Measurements from ENCODE around the gene PGBD2. TPM values are rescaled to one million over a fixed set of nuclear protein-coding genes. Genes with fewer than 3 reads are reported as not detected.
"Not testable (repeated sequence)": the region's sequence is repeated elsewhere in the genome, so short reads cannot be mapped to it uniquely, and the experiment has no call there.

The PGBD2 gene
- total RNA-seq, 4 donors from 2014 or later: 3.3 to 7.3 (median 5.4) TPM

DNA sequence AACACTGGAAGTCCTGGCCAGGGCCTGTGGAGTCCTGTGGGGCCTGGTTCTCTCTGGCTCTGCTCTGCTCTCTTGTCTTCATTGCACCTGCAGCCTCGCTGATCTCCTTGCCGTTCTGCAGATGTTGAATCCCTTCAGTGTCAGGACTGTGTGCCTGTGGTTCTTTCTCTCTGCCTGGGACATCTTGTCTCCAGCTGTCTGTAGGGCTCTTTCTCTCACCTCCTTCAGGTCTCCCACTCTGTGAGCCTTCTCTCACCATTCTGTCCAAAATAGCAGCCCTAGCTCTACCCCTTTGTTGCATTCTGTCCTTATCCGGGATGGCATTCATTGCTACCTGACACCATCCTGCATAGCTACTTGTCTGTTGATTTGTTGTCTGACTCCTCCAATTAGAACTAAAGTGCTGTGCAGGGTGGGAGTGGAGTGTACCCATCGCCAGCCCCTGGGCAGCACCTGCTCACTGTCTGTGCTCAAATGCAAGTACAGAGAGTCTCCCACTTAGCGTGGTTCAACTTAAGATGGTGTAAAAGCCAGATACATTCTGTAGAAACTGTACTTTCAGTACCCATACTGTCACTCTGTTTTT lies 8.9 kb downstream of the PGBD2 start:
- H3K4me1 ChIP-seq: no peaks in the 10 kb centered on the region
- no peaks in the 10 kb centered on the region for H3K27me3 ChIP-seq
- H3K36me3 ChIP-seq: peaks cover 5 to 72% (median 18%) of the 10 kb centered on the region in 3 donors
- H3K9me3 ChIP-seq: no peaks in the 10 kb centered on the region
- no peak overlapping the region for H3K4me3 ChIP-seq
- no peak overlapping the region for H3K27ac ChIP-seq
- no peak for DNase-seq (ENCODE audit: low spot score in 2 of 2)
- TF ChIP-seq, protein P1, sequence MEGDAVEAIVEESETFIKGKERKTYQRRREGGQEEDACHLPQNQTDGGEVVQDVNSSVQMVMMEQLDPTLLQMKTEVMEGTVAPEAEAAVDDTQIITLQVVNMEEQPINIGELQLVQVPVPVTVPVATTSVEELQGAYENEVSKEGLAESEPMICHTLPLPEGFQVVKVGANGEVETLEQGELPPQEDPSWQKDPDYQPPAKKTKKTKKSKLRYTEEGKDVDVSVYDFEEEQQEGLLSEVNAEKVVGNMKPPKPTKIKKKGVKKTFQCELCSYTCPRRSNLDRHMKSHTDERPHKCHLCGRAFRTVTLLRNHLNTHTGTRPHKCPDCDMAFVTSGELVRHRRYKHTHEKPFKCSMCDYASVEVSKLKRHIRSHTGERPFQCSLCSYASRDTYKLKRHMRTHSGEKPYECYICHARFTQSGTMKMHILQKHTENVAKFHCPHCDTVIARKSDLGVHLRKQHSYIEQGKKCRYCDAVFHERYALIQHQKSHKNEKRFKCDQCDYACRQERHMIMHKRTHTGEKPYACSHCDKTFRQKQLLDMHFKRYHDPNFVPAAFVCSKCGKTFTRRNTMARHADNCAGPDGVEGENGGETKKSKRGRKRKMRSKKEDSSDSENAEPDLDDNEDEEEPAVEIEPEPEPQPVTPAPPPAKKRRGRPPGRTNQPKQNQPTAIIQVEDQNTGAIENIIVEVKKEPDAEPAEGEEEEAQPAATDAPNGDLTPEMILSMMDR (IDR thresholded peaks at IDR 0.05): no peak
- TF ChIP-seq POLR2A (IDR thresholded peaks at IDR 0.05) (no peak), EP300 (IDR thresholded peaks at IDR 0.05) (no peak)
- 92% methylated on average over 5 of the region's 5 CpGs for WGBS, 2 donors

DNA sequence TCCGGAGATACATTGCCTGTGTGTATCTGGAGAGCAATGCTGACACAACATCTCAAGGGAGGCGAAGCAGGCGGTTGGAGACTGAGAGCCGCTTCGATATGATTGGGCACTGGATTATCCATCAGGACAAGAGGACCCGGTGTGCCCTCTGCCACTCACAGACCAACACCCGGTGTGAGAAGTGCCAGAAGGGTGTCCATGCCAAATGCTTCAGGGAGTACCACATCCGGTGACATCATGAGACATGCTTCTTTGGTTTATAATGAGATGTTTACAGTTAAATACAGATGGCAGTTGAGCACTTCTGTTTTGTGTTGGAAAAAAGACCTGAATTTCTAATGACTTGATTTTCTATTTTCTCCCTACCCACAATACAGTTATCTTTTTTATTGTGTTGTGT lies 12.1 kb downstream of the PGBD2 start:
- Histone ChIP-seq H3K27me3 (no peaks in the 10 kb centered on the region), H3K36me3 (peaks cover 5 to 74% (median 18%) of the 10 kb centered on the region in 3 donors)

DNA sequence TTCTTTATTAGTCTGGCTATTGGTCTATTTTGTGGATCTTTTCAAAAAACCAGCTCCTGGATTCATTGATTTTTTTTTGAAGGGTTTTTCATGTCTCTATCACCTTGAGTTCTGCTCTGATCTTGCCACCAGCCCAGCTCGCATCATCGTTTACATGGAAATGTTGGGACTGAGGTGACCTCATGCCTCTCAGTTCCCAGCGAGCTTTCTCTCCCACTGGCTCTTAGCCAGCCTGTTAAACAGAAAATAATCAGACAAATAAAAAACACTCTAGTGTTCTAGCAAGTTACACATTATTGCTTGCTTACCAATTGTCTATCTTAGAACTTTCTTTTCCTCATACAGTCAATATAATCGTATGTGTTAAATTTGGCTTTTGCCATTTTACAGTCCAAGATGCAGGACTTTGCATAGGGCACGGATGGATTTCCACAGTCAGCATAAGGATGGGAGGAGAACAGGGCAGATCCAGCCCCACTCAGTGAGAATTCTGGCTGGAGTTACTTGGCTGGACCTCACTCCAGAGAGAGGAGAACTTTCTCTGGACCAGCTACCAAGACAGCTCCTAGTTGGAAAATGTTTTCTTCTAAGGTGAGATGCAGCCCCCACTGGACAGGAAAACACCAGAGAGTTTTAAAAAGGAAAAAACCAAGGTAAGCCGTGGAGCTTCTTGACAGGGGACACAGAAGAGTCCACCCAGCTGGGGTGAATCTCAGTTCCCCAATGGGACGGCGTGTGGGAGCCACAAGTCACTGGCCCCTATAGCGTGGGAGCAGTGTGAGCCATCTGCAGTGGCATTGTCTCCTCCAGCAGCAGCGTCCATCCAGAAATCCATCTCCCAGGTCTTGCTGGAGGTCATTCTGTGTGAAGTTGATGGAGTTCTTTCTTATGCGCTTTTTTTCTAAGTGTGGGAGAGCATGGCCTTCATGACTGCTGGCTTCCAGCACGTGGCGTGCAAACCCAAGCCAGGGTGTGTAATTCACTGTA lies 17.6 kb downstream of the PGBD2 start:
- Histone ChIP-seq H3K9me3 (no peaks in the 10 kb centered on the region), H3K27ac (no peak overlapping the region), H3K27me3 (no peaks in the 10 kb centered on the region), H3K36me3 (peaks cover 0 to 19% (median 0%) of the 10 kb centered on the region in 3 donors), H3K4me1 (peaks cover 0 to 16% (median 3%) of the 10 kb centered on the region in 4 donors), H3K4me3 (no peak overlapping the region)
- TF ChIP-seq EP300 (IDR thresholded peaks at IDR 0.05): no peak
- 69 to 72% methylated on average over 13 of the region's 13 CpGs for WGBS, 2 donors
- no peak for DNase-seq (ENCODE audit: low spot score in 2 of 2)

More for the DNA sequence above, 12.1 kb downstream of the PGBD2 start:
- no peak for DNase-seq (ENCODE audit: low spot score in 2 of 2)
- Histone ChIP-seq H3K9me3 (no peaks in the 10 kb centered on the region), H3K4me3 (no peak overlapping the region), H3K27ac (no peak overlapping the region), H3K4me1 (no peaks in the 10 kb centered on the region)
- 93% methylated on average over 8 of the region's 8 CpGs for WGBS, 2 donors
- TF ChIP-seq, protein P1 (IDR thresholded peaks at IDR 0.05): no peak
- TF ChIP-seq POLR2A (IDR thresholded peaks at IDR 0.05): no peak
- no peak for TF ChIP-seq EP300 (IDR thresholded peaks at IDR 0.05)

DNA sequence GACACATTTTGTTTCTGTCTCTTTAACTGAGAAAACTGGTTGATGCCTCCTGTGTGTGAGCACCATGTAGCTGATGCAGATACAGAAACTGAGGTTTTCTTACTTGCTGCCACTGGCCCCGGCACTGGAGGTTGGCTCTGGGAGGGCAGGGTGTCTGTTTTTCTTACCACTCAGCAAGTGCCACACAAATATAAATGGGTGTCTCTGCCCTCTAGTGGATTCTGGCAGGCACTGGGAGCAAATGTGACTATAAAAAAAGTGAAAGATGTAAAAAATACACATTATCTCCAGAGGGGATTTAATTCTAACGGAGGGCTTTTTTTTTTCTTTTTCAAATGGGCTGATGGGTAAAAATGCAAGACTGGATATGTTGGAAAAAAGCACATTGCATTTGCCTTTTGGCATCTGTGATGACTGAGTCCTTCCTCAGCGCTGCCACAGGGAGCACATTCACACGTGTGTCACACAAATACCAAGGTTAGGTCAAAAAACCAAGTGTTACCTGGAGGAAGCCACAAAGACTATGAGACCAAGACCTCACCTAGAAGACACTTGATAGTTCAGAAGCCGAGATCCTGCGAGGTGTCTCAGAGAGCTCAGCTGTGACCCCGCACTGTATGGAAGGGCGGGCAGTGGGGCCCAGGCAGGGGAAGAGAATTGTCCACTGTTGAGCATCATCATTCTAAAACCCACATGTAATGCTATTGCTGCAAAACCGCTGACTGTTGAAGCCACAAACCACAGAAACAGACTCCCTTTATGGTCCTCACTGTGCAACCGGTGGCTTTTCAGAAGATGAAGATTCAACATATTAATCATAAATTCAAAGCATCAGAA lies 18.9 kb downstream of the PGBD2 start:
- Histone ChIP-seq H3K27me3 (no peaks in the 10 kb centered on the region), H3K4me1 (peaks cover 0 to 16% (median 3%) of the 10 kb centered on the region in 4 donors), H3K27ac (no peak overlapping the region), H3K36me3 (peaks cover 0 to 7% (median 0%) of the 10 kb centered on the region in 3 donors), H3K9me3 (no peaks in the 10 kb centered on the region), H3K4me3 (no peak overlapping the region)
- WGBS, 2 donors: 48 to 50% methylated on average over 10 of the region's 10 CpGs
- DNase-seq (ENCODE audit: low spot score in 2 of 2): no peak
- no peak for TF ChIP-seq EP300 (IDR thresholded peaks at IDR 0.05)
- TF ChIP-seq, protein P1 (IDR thresholded peaks at IDR 0.05): peak; percentile 27 to 67 (median 54)

DNA sequence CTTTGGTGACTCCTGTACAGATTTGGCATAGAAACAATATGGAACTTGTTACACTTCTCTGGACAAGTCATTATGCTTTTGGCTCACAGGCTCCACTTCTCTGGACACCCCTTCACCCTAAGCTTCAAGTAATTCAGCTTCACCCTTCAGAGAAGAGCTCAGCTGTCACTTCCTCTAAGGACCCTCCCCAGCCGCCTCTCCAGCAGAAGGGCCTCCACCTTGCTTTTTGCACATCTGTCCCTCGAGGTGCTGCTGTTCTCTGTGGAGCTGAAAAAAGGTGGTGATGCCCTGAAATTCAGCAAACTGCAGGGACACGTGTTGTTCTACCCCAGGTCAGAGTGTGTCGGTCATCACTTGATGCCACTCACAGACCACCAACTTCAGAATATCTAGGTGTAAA lies 19.8 kb downstream of the PGBD2 start:
- DNase-seq (ENCODE audit: low spot score in 2 of 2); H3K9me3 ChIP-seq; H3K27ac ChIP-seq; H3K4me3 ChIP-seq; H3K36me3 ChIP-seq; H3K27me3 ChIP-seq: not testable (repeated sequence)
- peaks cover 0 to 16% (median 3%) of the 10 kb centered on the region in 4 donors for H3K4me1 ChIP-seq
- WGBS, 2 donors: 79 to 81% methylated on average over 4 of the region's 4 CpGs
